HG03060 (cell line): Measurements from ENCODE around the gene CTTNBP2.

ENCODE experiments used
- ATAC-seq: cut with Tn5 transposase; IDR thresholded peaks from one replicate; pipeline ENCODE4 v1.9.1; 2021; ENCODE audit warnings: low read depth, moderate number of reproducible peaks; ENCODE audit not compliant: unreplicated experiment

CTTNBP2 gene

GRCh38 chr7:117790731-117791130, 82.5 kb downstream of the CTTNBP2 start:
- no peak for ATAC-seq

- ATAC-seq, result no peak
Measured at GRCh38 chr7:117790251-117790650, 83.0 kb downstream of the CTTNBP2 start.

GRCh38 chr7:117785431-117785830, 87.8 kb downstream of the CTTNBP2 start:
- ATAC-seq, result no peak

- ATAC-seq, result no peak
Measured at GRCh38 chr7:117784315-117784714, 88.9 kb downstream of the CTTNBP2 start.

- no peak for ATAC-seq
Measured at GRCh38 chr7:117782761-117783160, 90.5 kb downstream of the CTTNBP2 start.

- ATAC-seq, result no peak
Measured at GRCh38 chr7:117781707-117782106, 91.5 kb downstream of the CTTNBP2 start.

- peak; percentile 82 for ATAC-seq
Measured at GRCh38 chr7:117780832-117781231, 92.4 kb downstream of the CTTNBP2 start.

- ATAC-seq, result no peak
Measured at GRCh38 chr7:117777335-117778142, 95.7 kb downstream of the CTTNBP2 start.

- ATAC-seq, result no peak
Measured at GRCh38 chr7:117776224-117776623, 97.0 kb downstream of the CTTNBP2 start.

- no peak for ATAC-seq
Measured at GRCh38 chr7:117775801-117776200, 97.4 kb downstream of the CTTNBP2 start.

- ATAC-seq, result no peak
Measured at GRCh38 chr7:117774943-117775342, 98.3 kb downstream of the CTTNBP2 start.

- no peak for ATAC-seq
Measured at GRCh38 chr7:117772421-117772820, 100.8 kb downstream of the CTTNBP2 start.

GRCh38 chr7:117771756-117772155, 101.5 kb downstream of the CTTNBP2 start:
- ATAC-seq, result no peak

- no peak for ATAC-seq
Measured at GRCh38 chr7:117769085-117769484, 104.2 kb downstream of the CTTNBP2 start.

GRCh38 chr7:117767951-117768350, 105.3 kb downstream of the CTTNBP2 start:
- ATAC-seq, result no peak

- ATAC-seq, result no peak
Measured at GRCh38 chr7:117766913-117767312, 106.3 kb downstream of the CTTNBP2 start.

- no peak for ATAC-seq
Measured at GRCh38 chr7:117764031-117764430, 109.2 kb downstream of the CTTNBP2 start.

GRCh38 chr7:117762055-117762454, 111.2 kb downstream of the CTTNBP2 start:
- no peak for ATAC-seq

GRCh38 chr7:117759950-117760640, 113.1 kb downstream of the CTTNBP2 start:
- ATAC-seq, result no peak

- ATAC-seq, result no peak
Measured at GRCh38 chr7:117757440-117757839, 115.8 kb downstream of the CTTNBP2 start.

GRCh38 chr7:117756586-117757085, 116.6 kb downstream of the CTTNBP2 start:
- no peak for ATAC-seq

GRCh38 chr7:117755136-117755535, 118.1 kb downstream of the CTTNBP2 start:
- no peak for ATAC-seq
